BJ (cell line): ENCODE measurements around the gene MCC. TPM values are rescaled to one million over a fixed set of nuclear protein-coding genes. Genes with fewer than 3 reads are reported as not detected.
A peak's percentile ranks its signal among the peaks of the same experiment; 100 is the strongest.

Experiments
- CTCF ChIA-PET: fragments of 350-600 bp; formaldehyde crosslinking; extraction: SDS; loops from one replicate; lab custom pipeline; 2021; ENCODE audit warnings: antibody characterized with exemption, inconsistent platforms; lab: Yijun Ruan, JAX
- POLR2A ChIA-PET: fragments of 300-600 bp; sonication (Branson Sonifier 250); formaldehyde crosslinking; extraction: SDS; loops from one replicate; lab custom pipeline; 2021; ENCODE audit warnings: antibody characterized with exemption; lab: Charles Lee
- DNase-seq: peaks from one replicate; pipeline ENCODE4 v3.0.0-alpha.2; 2011; ENCODE audit warnings: low read depth
- H3K27me3 ChIP-seq: 2 replicates; pipeline ENCODE4 v1.6.0; 2011; ENCODE audit warnings: low read length; ENCODE audit not compliant: control insufficient read depth, insufficient read depth
- H3K36me3 ChIP-seq: 2 replicates; pipeline ENCODE4 v1.5.1; 2011; ENCODE audit warnings: low read length; ENCODE audit not compliant: control insufficient read depth, insufficient read depth
- H3K4me3 ChIP-seq: 2 replicates; pipeline ENCODE4 v1.5.1; 2011; ENCODE audit warnings: low read depth, mild to moderate bottlenecking, control low read depth, low read length
- polyA plus RNA-seq: library from polyadenylated mRNA; depleted of rRNA; stranded (reverse); fragments of >200 nt; gene quantifications from 2 replicates; pipeline ENCODE4 v1.2.3, GENCODE V29; 2011
- TF ChIP-seq, protein P1 (sequence below): IDR thresholded peaks from 2 replicates; pipeline ENCODE4 v1.5.1; 2011; ENCODE audit warnings: low read depth, mild to moderate bottlenecking, control low read depth, inconsistent platforms, low read length, moderate library complexity; ENCODE audit not compliant: insufficient read depth

The MCC gene
- polyA plus RNA-seq, 1 experiment: 2.3 TPM

DNA sequence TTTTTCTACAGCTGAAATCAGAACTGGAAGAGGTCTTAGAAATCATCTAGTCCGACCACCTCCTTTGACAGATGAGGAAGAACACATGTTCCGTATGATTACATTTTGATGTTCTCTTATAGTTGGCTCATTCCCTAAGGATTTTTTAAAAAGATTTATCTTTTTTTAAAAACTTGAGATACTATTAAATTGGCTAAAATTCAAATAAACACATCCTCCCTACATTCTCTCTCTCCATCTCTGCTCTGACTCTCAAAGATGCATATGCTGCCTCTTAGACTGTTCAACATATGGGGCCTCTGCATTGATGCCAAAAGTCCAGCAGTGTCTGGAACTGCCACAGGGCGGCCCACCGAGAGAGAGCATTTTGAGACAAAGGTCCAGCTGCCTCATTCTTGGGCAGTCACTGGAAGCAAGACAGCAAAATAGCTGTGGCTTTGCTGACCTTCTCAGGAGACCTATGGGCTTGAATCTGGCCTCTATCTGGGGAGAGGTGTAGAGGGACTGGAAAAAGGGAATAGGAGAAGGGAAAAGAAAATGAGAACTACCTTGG is 40.7 kb downstream of the MCC start:
- ChIA-PET CTCF (interaction anchor here (0.6 to 2.0 kb wide), 5 partner anchors 11 to 451 kb away, joined by 3 to 5 read pairs (median 4); no protein-coding TSS in a partner anchor), POLR2A (no interaction called here)
- no peak for DNase-seq
- no peaks in the 10 kb centered on the region for H3K36me3 ChIP-seq
- no peaks in the 10 kb centered on the region for H3K27me3 ChIP-seq
- H3K4me3 ChIP-seq: no peak overlapping the region
- TF ChIP-seq, protein P1, sequence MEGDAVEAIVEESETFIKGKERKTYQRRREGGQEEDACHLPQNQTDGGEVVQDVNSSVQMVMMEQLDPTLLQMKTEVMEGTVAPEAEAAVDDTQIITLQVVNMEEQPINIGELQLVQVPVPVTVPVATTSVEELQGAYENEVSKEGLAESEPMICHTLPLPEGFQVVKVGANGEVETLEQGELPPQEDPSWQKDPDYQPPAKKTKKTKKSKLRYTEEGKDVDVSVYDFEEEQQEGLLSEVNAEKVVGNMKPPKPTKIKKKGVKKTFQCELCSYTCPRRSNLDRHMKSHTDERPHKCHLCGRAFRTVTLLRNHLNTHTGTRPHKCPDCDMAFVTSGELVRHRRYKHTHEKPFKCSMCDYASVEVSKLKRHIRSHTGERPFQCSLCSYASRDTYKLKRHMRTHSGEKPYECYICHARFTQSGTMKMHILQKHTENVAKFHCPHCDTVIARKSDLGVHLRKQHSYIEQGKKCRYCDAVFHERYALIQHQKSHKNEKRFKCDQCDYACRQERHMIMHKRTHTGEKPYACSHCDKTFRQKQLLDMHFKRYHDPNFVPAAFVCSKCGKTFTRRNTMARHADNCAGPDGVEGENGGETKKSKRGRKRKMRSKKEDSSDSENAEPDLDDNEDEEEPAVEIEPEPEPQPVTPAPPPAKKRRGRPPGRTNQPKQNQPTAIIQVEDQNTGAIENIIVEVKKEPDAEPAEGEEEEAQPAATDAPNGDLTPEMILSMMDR: peak; percentile 32; the same call in 1 of the 2 replicates

GRCh38 chr5:113446358-113446927 is 41.8 kb downstream of the MCC start:
- no peaks in the 10 kb centered on the region for H3K36me3 ChIP-seq
- POLR2A ChIA-PET: no interaction called here
- CTCF ChIA-PET: no interaction called here
- TF ChIP-seq, protein P1: no peak
- H3K27me3 ChIP-seq: no peaks in the 10 kb centered on the region
- H3K4me3 ChIP-seq: no peak overlapping the region
- no peak for DNase-seq

DNA sequence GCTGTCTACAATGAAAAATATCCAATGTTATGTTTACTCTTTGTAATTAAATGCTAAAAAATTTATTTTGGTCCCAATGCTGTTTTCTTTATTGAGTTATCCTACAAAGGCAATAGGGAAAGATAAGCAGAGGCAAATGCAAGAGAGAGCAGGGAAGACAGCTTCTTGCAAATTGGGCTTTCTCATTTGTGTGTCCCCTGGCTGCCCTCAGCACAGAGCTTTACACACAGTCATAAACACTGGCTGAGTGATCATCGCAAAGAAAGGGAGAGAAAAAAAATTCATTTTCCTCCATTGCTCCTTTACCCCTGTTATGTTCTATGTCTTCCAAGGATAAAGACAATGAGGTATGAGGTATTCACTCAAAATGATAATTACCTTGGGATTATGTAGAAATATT is 51.1 kb downstream of the MCC start:
- Histone ChIP-seq H3K36me3 (no peaks in the 10 kb centered on the region), H3K27me3 (no peaks in the 10 kb centered on the region), H3K4me3 (no peak overlapping the region)
- DNase-seq: no peak
- TF ChIP-seq, protein P1: no peak
- CTCF ChIA-PET: no interaction called here
- POLR2A ChIA-PET: no interaction called here

DNA sequence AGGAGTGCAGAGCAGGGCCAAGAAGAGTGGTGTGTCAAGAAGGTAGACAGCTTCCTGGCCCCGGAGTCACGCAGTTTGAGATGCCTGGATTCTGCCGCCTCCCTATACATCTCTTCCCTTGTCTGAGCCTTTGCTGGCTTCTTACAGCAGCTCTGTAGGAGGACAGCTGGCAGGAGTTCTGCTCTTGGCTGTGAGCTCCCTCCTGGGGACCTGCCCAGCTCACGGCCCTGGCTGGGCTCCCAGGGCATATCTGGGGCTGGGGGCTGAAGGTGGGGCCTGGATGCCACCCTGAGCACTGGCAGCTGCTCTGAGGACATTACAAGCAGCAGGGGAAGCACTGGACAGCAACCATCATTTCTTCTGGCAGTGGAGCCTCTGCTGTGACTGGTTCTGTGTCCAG is 52.7 kb downstream of the MCC start:
- Histone ChIP-seq H3K27me3 (no peaks in the 10 kb centered on the region), H3K4me3 (no peak overlapping the region), H3K36me3 (no peaks in the 10 kb centered on the region)
- ChIA-PET POLR2A (no interaction called here), CTCF (no interaction called here)
- TF ChIP-seq, protein P1: no peak
- no peak for DNase-seq

DNA sequence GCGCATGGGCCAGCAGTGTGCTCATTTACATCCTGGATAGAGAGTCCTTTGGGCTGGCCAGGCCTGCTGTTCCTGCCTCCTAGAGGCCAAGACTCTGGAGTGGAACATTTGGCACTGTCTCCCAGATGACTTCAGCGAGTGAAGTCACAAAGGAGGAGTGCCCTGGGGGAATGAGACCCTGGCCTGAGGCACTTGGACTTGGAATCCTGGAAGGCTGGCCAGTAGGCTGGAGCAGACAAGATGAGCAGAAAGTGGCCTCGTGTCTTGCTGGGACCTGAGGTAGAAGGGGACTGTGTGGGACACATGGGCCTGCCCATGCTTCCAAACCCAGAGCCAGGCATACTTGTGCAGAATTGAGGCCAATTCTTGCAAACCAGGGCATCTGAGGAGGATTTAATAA is 53.4 kb downstream of the MCC start, which contains the start of gene TSSK1B:
TSSK1B (minus strand) TSS at position 101 of the 400 bp plus-strand sequence. CDS start 150 bp downstream, outside the sequence.
- DNase-seq: no peak
- Histone ChIP-seq H3K36me3 (no peaks in the 10 kb centered on the region), H3K27me3 (no peaks in the 10 kb centered on the region), H3K4me3 (no peak within 1 kb of the TSS)
- POLR2A ChIA-PET: no interaction called here
- CTCF ChIA-PET: no interaction called here
- TF ChIP-seq, protein P1: no peak
